GM13977 (cell line): Measurements from ENCODE around the gene SMIM29.
A peak's percentile ranks its signal among the peaks of the same experiment; 100 is the strongest.

Experiments used
- DNase-seq: peaks from one replicate; pipeline ENCODE4 v3.0.0; 2012; ENCODE audit warnings: low spot score
- CTCF ChIP-seq: IDR thresholded peaks from 2 replicates; pipeline ENCODE4 v1.5.1; 2012; ENCODE audit warnings: mild to moderate bottlenecking, control low read depth; ENCODE audit not compliant: insufficient read depth; ENCODE audit errors: extremely low read depth, missing control alignments
- in situ Hi-C: fragments of 300-500 bp; cut with MboI; formaldehyde crosslinking; loops from one replicate; pipeline ENCODE4 v1.12.0; 2022; ENCODE audit warnings: low sequenced_read_pairs, low pct_unique_long_range_greater_than_20kb, mixed read lengths, inconsistent platforms; ENCODE audit not compliant: unreplicated experiment

The SMIM29 gene

GRCh38 chr6:34223956-34224940, 24.6 kb downstream of the SMIM29 start:
- TF ChIP-seq CTCF = no peak
- peak; percentile 97 for DNase-seq
- in situ Hi-C loops = no loop called here

GRCh38 chr6:34223381-34223955, 25.3 kb downstream of the SMIM29 start:
- TF ChIP-seq CTCF = no peak
- no peak for DNase-seq
- in situ Hi-C loops = no loop called here

DNA sequence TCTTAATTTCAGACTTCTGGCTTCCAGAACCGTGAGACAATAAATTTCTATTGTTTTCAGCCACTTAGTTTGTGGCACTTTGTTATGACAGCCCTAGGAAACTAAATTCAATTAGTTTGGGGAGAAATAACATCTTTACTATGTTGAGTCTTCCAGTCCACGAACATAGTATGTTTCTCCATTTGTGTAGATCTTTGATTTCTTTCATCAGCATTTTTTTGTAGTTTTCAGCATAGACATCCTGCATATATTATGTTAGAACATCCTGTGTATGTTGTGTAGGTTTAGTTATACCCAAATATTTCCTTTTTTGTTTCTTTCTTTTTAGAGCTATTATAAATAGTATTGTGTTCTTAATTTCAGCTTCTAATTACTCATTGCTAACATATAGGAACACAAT, 30.1 kb downstream of the SMIM29 start:
- in situ Hi-C loops = no loop called here
- no peak for TF ChIP-seq CTCF
- DNase-seq = no peak

DNA sequence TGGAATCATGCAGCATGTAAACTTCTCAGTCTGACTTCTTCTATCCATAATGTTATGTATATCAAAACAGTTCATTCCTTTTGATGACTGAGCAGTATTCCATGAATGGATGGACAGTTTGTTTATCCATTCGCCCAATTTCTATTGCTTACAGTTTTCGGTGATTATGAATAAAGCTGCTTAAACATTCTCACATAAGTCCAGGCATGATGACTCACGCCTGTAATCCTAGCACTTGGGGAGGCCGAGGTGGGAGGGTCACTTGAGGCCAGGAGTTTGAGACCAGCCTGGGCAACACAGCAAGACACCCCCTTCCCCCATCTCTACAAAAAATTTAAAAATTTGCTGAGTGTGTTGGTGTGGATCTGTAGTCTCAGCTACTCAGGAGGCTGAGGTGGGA, 35.0 kb downstream of the SMIM29 start:
- no peak for TF ChIP-seq CTCF
- in situ Hi-C loops = no loop called here
- DNase-seq = no peak

DNA sequence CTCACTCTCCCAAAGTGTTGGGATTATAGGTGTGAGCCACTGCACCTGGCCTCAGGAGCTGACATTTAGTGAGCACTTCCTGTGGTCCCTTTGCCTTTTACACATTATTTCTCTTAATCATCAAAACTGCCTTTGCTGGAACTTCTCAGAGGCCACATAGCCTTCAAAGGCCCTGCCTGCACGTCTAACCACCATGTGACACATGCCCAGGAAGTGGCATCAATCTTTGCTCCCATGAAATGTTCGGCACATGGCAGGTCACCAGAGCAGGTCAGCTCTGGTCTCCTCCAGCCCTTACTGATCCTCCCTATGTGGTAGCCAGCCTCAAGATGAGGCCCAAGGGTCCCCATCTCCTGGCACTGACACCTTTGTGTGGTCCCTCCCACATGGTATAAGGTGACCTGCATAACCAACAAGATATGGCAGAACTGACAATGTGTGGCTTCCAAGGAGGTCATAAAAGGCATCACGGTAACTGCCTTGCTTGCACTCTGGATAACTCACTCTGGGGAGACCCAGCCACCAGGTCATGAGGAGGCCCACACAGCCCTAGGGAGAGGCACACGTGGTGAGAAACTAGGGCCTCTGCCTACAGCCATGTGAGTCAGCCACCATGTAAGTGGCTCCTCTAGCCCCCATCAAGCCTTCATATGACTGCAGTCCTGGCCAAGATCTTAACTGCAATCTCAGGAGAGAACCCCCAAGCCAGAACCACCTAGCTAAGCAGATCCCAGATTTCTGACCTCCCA, 40.9 kb downstream of the SMIM29 start:
- DNase-seq = no peak
- no peak for TF ChIP-seq CTCF
- in situ Hi-C loops = no loop called here

DNA sequence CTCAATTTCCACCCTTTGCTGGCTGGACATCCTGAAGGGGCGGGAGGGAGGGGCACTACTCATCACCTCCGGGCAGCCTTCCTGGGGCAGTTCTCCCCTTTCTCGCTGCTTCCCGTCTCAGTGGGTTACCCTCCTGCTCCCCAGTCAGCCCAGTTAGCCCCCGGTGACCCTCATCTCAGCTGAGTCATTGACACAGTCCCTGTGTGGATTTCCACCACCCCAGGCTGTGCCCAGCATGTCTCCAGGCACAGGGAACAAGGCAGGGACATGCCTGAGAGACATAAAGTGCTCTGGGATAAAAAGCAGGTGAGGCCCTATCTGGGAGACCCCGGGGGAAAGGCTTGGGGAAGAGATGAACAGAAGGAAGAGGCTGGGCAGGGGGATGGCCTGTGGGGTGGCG, 42.1 kb downstream of the SMIM29 start:
- no peak for TF ChIP-seq CTCF
- in situ Hi-C loops = no loop called here

More for the DNA sequence above, 42.1 kb downstream of the SMIM29 start:
- DNase-seq = no peak
